Fibroblast of pulmonary artery (primary cell): ENCODE measurements around the gene LRRC27.
A peak's percentile ranks its signal among the peaks of the same experiment; 100 is the strongest.

Experiments
- DNase-seq: peaks from one replicate; pipeline ENCODE4 v3.0.0-alpha.2; 2010; ENCODE audit warnings: low read depth
- H3K4me3 ChIP-seq: replicated peaks from 2 replicates; pipeline ENCODE4 v1.5.1; 2011; ENCODE audit warnings: low read depth, mild to moderate bottlenecking, control low read depth, low read length, moderate library complexity
- CTCF ChIP-seq: IDR thresholded peaks from 2 replicates; pipeline ENCODE4 v1.5.1; 2011; ENCODE audit warnings: mild to moderate bottlenecking, control low read depth, low read length, inconsistent platforms; ENCODE audit errors: missing control alignments

The LRRC27 gene

DNA sequence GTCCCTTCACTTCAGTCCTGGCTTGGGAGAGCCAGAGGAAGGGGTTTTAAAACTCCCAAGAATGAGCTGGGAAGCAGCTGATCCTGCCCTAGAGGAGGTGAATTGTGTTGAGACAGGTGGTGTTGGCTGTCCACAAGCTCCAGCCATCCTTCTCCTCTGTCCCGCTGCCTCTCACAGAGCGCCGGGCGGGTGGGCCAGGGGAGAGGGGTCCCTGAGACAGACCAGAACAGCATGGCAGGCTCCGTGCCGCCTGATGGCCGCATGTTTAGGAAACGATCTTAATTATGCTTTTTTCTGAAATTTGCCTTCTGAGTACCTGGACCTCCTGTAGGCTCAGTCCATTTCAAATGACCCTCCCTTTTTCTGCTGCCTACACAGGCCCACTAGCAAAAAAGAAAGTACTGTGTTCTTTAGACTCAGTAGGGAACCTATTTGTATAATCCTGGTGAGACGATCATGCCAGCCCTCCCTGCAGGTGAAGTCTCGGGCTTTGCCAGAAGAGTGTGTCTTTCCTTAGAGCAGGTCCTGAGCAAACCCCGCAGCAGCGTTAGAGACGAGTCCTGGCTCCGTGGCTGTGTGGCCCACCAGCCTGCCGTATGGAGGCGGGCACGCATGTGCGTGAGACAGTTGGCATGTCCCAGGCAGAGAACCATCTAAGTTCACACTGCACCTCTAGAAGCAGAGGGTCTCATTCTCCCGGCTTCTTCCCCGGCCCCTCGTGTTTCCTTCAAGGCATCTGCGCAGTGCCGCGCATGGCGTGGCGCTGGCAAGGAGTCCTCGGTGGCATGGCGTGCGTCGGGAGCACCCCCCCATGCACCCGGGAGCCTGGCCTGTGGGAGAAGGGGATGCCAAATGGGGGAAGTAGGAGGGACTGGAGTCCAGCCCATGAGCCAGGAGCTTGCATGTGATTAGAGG is 38.7 kb downstream of the LRRC27 start:
- no peak overlapping the region for H3K4me3 ChIP-seq
- no peak for TF ChIP-seq CTCF
- no peak for DNase-seq

- no peak overlapping the region for H3K4me3 ChIP-seq
- TF ChIP-seq CTCF = peak; percentile 34
- DNase-seq = no peak
These were observed 39.7 kb downstream of the LRRC27 start for GRCh38 chr10:132371641-132372081.

- no peak overlapping the region for H3K4me3 ChIP-seq
- DNase-seq = no peak
- no peak for TF ChIP-seq CTCF
These were observed 40.6 kb downstream of the LRRC27 start for GRCh38 chr10:132372516-132373095.

DNA sequence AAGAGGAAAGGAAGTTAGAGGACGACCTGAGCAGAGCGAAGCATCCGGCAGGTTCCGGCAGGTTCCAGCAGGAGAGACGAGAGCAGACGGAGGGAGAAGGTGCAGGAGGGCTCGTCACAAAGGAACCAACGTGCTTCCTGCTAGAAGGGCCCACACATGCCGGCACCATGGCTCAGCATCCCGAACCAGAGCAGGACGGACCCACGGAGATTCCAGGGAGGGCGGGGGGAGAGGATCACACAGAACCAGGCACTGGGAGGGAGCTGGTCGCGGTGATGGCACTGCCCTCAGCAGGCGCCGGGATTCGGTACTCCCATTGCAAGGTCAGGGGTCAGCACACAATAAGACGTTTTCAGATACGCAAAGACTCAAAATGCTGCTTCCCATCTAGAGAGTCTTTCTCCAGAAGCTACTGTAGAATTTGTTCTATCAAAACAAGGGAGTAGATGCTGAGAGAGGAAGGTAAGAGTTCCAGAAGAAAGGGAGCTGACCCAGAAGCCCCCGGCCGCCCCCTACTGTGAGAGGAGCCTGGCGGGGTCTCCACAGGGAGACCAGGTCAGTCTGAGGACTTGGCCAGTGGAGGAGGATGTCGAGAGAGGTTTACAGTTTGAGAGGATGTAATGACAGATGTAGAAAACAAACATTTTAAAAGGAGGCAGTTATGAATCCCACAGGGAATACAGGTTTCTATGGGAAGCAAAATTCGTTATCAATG is 41.4 kb downstream of the LRRC27 start:
- DNase-seq = no peak
- H3K4me3 ChIP-seq = no peak overlapping the region
- no peak for TF ChIP-seq CTCF

- H3K4me3 ChIP-seq = no peak overlapping the region
- DNase-seq = no peak
- no peak for TF ChIP-seq CTCF
These were observed 42.2 kb downstream of the LRRC27 start for GRCh38 chr10:132374176-132374575.

- TF ChIP-seq CTCF = no peak
- H3K4me3 ChIP-seq = no peak overlapping the region
- no peak for DNase-seq
These were observed 42.6 kb downstream of the LRRC27 start for GRCh38 chr10:132374612-132375011.
